Hepatocyte (in vitro differentiated cells): ENCODE measurements around the gene SVBP.

ENCODE experiments used
- CTCF ChIP-seq: fragments of 200-600 bp; sonication (generic); IDR thresholded peaks from 2 replicates; pipeline ENCODE4 v1.5.1; 2016; ENCODE audit warnings: antibody characterized with exemption, mild to moderate bottlenecking; ENCODE audit not compliant: poor library complexity
- EZH2 ChIP-seq: fragments of 200-600 bp; sonication (generic); IDR thresholded peaks from 2 replicates; pipeline ENCODE4 v1.6.1; 2016; ENCODE audit warnings: antibody characterized with exemption, mild to moderate bottlenecking, borderline replicate concordance
- EZH2phosphoT487 ChIP-seq: fragments of 200-600 bp; sonication (generic); IDR thresholded peaks from one replicate; pipeline ENCODE4 v1.6.1; 2018; ENCODE audit warnings: antibody characterized with exemption, mild to moderate bottlenecking, low read depth, moderate library complexity; ENCODE audit not compliant: unreplicated experiment, severe bottlenecking

DNA sequence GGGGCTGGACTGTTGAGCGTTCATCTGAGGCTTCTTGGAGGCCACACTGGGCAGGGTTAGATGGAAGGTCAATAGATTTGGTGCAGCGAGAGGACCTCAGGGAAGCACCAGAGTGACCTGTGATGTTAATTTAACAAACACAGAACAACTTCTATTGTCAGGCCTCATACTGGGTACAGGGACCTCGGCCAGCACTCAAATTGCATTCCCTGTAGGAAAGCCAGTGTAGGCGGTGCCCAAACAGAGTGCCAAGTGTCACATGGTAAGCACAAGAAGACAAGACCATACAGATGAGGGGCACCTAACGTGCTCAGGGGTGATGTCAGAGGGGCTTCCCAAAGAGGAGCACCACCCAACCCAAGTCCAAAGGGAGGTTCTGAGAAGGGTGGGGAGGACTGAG is 31.1 kb downstream of the SVBP start:
- TF ChIP-seq EZH2 (no peak), CTCF (no peak), EZH2phosphoT487 (no peak)
